ENCODE measurements around the gene SERINC3.

- TF ChIP-seq CTCF (IDR thresholded peaks at IDR 0.05; ENCODE audit: insufficient read depth, low read depth, low read length) (no peak), EZH2 (IDR thresholded peaks at IDR 0.05; ENCODE audit: insufficient read depth, low read length) (no peak)
Observed at GRCh38 chr20:44481719-44482416, 40.0 kb downstream of the SERINC3 start.

Data from astrocyte (in vitro differentiated cells and primary cell).